Uterus (tissue), 2 donors: ENCODE results near the gene CIITA.

Source experiments
- CTCF ChIP-seq, 4 experiments: fragments of 200-600 bp in 2 of 4; fragments of 450-650 bp in 2 of 4; sonication (generic) in 2 of 4; IDR thresholded peaks; one replicate each; pipeline ENCODE4 v1.5.1; 2016 to 2019; ENCODE audit warnings: antibody characterized with exemption in 4 of 4, mild to moderate bottlenecking in 2 of 4, moderate library complexity in 1 of 4
- POLR2A ChIP-seq, 2 donors: fragments of 450-650 bp; IDR thresholded peaks; one replicate each; pipeline ENCODE4 v1.6.1; 2016; ENCODE audit warnings: antibody characterized with exemption in 2 of 2, mild to moderate bottlenecking in 1 of 2, moderate library complexity in 1 of 2

GRCh38 chr16:10847176-10847575, 29.8 kb upstream of the CIITA start:
- no peak for TF ChIP-seq CTCF (IDR thresholded peaks at IDR 0.05)
- TF ChIP-seq POLR2A (IDR thresholded peaks at IDR 0.05), result no peak
